Suprapubic skin (tissue), 4 donors: Measurements from ENCODE around the gene EDN3. TPM values are rescaled to one million over a fixed set of nuclear protein-coding genes. Genes with fewer than 3 reads are reported as not detected.

ENCODE experiments used
- DNase-seq, 2 donors: peaks; one replicate each; pipeline ENCODE4 v3.0.0-alpha.2; 2019; ENCODE audit warnings: low spot score in 2 of 2
- H3K27ac ChIP-seq: fragments of 200-600 bp; sonication (generic); one replicate; pipeline ENCODE4 v1.5.1; 2019
- H3K27me3 ChIP-seq: fragments of 200-600 bp; sonication (generic); one replicate; pipeline ENCODE4 v1.5.1; 2019
- H3K36me3 ChIP-seq: fragments of 200-600 bp; sonication (generic); one replicate; pipeline ENCODE4 v1.5.1; 2019
- H3K4me1 ChIP-seq: fragments of 200-600 bp; sonication (generic); one replicate; pipeline ENCODE4 v1.5.1; 2019
- H3K4me3 ChIP-seq: fragments of 200-600 bp; sonication (generic); one replicate; pipeline ENCODE4 v1.5.1; 2019; ENCODE audit warnings: mild to moderate bottlenecking
- H3K9me3 ChIP-seq: fragments of 200-600 bp; sonication (generic); one replicate; pipeline ENCODE4 v1.5.1; 2019
- EP300 ChIP-seq: sonication (generic); formaldehyde crosslinking; IDR thresholded peaks from one replicate; pipeline ENCODE4 v1.6.1; 2017; ENCODE audit warnings: antibody characterized with exemption
- POLR2A ChIP-seq, 2 donors: fragments of 450-650 bp; IDR thresholded peaks; one replicate each; pipeline ENCODE4 v1.6.1; 2017; ENCODE audit warnings: antibody characterized with exemption in 2 of 2, mild to moderate bottlenecking in 2 of 2, moderate library complexity in 2 of 2
- POLR2AphosphoS5 ChIP-seq, 3 donors: sonication (generic); formaldehyde crosslinking; IDR thresholded peaks; one replicate each; pipeline ENCODE4 v1.6.1; 2017; ENCODE audit warnings: antibody characterized with exemption in 3 of 3
- WGBS: methylation state at CpG from one replicate; pipeline ENCODE4 v1.1.5; 2018; 5-methylcytosine and 5-hydroxymethylcytosine counted together
- total RNA-seq, 4 donors: library from RNA; depleted of rRNA; stranded (reverse); fragments of >200 nt; gene quantifications; one replicate each; pipeline ENCODE4 v1.1.0, GENCODE V29; 2016
- TF ChIP-seq, protein P1 (sequence below), 2 donors: fragments of 200-600 bp in 1 of 2; fragments of 450-650 bp in 1 of 2; sonication (generic) in 1 of 2; IDR thresholded peaks; one replicate each; pipeline ENCODE4 v1.5.1; 2016 to 2019; ENCODE audit warnings: antibody characterized with exemption in 2 of 2, mild to moderate bottlenecking in 1 of 2, moderate library complexity in 1 of 2

The EDN3 gene
- total RNA-seq, 4 donors from 2014 or later, result 0.97 to 2.4 (median 1.6) TPM

DNA sequence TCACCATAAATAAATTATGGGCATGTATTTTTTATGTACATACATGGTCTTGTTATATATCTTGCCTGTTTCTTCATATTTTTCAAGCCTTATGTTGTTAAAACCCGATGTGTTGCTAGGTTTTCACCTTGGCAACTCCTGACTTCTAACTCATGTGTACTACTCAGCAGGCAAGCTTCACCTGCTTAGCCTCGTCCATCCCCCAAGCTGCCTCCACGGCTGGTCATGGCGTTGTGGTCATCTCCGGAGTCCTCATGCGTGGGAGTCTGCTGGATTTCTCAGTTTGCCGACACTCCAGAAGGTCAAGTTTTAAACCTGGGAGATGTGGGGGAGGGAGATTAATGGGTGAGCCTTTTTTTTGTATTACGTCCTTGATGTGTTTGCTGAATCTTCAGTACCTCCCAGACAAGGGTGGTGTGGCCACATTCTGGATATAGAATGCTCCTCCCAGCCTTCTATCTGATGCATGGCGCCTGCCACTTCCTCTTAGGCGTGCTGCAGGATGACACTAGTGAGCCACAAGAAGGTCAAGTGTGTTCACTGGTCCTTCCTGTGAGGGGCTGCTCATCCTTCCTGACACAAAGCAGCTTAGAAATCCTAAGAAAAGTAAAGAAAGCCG is 26.6 kb upstream of the EDN3 start:
- Histone ChIP-seq H3K36me3 (no peaks in the 10 kb centered on the region), H3K4me1 (no peaks in the 10 kb centered on the region), H3K9me3 (no peaks in the 10 kb centered on the region), H3K4me3 (no peak overlapping the region), H3K27ac (no peak overlapping the region), H3K27me3 (peaks cover 20% of the 10 kb centered on the region)
- no peak for DNase-seq
- TF ChIP-seq POLR2A (IDR thresholded peaks at IDR 0.05) (no peak), EP300 (no peak), POLR2AphosphoS5 (IDR thresholded peaks at IDR 0.05) (no peak)
- TF ChIP-seq, protein P1, sequence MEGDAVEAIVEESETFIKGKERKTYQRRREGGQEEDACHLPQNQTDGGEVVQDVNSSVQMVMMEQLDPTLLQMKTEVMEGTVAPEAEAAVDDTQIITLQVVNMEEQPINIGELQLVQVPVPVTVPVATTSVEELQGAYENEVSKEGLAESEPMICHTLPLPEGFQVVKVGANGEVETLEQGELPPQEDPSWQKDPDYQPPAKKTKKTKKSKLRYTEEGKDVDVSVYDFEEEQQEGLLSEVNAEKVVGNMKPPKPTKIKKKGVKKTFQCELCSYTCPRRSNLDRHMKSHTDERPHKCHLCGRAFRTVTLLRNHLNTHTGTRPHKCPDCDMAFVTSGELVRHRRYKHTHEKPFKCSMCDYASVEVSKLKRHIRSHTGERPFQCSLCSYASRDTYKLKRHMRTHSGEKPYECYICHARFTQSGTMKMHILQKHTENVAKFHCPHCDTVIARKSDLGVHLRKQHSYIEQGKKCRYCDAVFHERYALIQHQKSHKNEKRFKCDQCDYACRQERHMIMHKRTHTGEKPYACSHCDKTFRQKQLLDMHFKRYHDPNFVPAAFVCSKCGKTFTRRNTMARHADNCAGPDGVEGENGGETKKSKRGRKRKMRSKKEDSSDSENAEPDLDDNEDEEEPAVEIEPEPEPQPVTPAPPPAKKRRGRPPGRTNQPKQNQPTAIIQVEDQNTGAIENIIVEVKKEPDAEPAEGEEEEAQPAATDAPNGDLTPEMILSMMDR (IDR thresholded peaks at IDR 0.05), result no peak
- 79% methylated on average over 11 of the region's 11 CpGs for WGBS

DNA sequence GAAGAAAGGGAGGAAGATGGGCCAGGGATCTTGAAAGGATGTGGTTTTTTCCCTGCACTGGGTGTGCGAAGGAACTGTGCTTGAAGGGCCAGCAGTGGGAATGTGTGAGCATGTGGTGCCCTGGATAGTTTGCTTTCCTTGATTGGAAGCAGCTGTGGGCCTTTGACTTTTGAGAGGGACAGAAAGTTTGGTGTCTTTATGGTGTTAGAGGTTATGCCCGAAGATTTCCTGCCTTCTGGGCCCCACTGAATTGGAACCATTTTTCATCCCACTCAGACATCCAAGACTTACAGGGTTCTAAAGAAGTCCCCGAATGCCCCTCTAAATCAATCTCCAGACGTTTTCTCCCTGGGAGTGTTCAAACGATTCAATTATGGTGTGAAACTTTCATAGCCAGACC is 23.5 kb upstream of the EDN3 start:
- DNase-seq, result no peak

DNA sequence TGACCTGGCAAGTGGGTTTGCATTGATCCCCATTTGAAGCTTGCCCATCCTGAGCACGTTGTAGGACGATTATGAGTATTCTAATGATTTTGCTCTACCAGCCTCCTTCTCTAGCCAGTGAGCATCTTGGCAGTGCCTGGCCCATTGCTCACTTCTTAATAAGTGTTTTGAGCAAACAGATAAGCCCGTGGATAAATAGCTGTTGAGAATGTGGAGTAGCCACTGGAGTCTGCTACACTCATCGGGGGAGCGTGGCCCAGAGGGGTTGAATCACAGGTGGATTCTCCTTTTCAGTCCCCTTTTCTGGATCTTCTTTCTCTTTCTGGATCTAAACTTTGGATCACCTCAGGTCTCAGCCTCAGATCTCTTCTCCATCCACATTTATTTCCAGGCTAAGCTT is 15.9 kb upstream of the EDN3 start:
- DNase-seq, result no peak

More for the DNA sequence above, 23.5 kb upstream of the EDN3 start:
- TF ChIP-seq EP300 (no peak), POLR2A (IDR thresholded peaks at IDR 0.05) (no peak), POLR2AphosphoS5 (IDR thresholded peaks at IDR 0.05) (no peak)
- TF ChIP-seq, protein P1 (IDR thresholded peaks at IDR 0.05), result no peak
- Histone ChIP-seq H3K9me3 (no peaks in the 10 kb centered on the region), H3K4me3 (no peak overlapping the region), H3K27me3 (peaks cover 12% of the 10 kb centered on the region), H3K36me3 (no peaks in the 10 kb centered on the region), H3K4me1 (no peaks in the 10 kb centered on the region), H3K27ac (no peak overlapping the region)
- WGBS, result 45% methylated on average over 5 of the region's 5 CpGs

DNA sequence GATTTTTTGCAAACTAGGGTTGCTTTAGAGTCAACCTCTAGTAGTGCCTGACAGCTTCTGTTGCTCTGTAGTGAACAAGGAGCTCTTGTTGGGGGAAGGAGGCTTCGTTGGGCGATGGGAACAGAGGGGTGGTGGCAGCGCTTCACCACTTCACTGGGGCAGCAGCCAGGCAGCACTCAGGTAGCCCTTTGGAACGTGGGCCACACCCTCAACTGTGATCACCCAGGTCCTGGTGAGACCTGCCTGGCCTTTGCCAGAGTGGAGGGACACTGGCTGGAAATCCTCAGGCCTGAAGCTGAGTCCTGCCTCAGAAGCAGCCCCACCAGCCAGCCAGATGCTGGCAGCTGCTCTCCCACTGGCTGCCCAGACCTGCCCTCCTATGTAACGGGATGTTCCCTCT is 10.4 kb upstream of the EDN3 start:
- no peak for DNase-seq
- Histone ChIP-seq H3K27ac (no peak overlapping the region), H3K4me1 (no peaks in the 10 kb centered on the region), H3K9me3 (no peaks in the 10 kb centered on the region), H3K27me3 (peaks cover 29% of the 10 kb centered on the region), H3K36me3 (no peaks in the 10 kb centered on the region), H3K4me3 (no peak overlapping the region)
- 83% methylated on average over 5 of the region's 5 CpGs for WGBS
- TF ChIP-seq, protein P1 (IDR thresholded peaks at IDR 0.05), result no peak

More for the DNA sequence above, 15.9 kb upstream of the EDN3 start:
- H3K4me3 ChIP-seq, result no peak overlapping the region
- H3K36me3 ChIP-seq, result no peaks in the 10 kb centered on the region
- peaks cover 4% of the 10 kb centered on the region for H3K27me3 ChIP-seq
- 90% methylated on average over 5 of the region's 5 CpGs for WGBS
- no peaks in the 10 kb centered on the region for H3K4me1 ChIP-seq
- no peaks in the 10 kb centered on the region for H3K9me3 ChIP-seq
- H3K27ac ChIP-seq, result no peak overlapping the region
- TF ChIP-seq, protein P1 (IDR thresholded peaks at IDR 0.05), result no peak
- TF ChIP-seq POLR2A (IDR thresholded peaks at IDR 0.05) (no peak), EP300 (no peak), POLR2AphosphoS5 (IDR thresholded peaks at IDR 0.05) (no peak)

DNA sequence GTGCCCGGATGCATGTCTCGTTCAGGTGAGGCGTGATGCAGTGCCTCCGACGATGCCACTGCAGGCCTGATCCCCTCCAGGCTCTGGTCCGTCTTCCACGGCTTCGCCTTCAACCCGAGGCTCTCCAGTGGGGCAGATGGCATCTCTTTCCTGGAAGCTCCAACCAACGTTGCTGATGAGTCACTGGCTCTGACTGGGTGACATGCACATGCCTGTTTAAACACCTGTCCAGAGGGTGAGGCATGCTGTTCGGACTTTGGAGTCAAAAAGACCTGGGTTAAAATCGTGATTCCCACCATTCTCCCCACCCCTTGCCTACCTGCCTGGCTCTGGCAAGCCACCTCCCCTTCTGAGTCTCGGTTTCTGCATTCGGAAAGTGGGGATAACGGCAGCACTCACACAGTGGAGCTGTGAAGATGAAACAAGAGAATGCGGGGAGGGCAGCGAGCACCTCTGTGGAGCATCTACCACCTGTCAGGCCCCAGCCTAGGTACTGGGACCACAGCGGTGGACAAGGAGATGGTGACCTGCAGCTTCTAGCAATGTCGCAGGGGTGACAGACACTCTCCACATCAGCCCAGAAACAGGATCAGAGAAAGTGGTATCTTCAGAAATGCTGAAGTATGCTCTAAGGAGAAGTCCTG is 8.5 kb upstream of the EDN3 start:
- TF ChIP-seq EP300, result no peak
- TF ChIP-seq, protein P1 (IDR thresholded peaks at IDR 0.05), result no peak
- no peak for TF ChIP-seq POLR2A (IDR thresholded peaks at IDR 0.05)
- TF ChIP-seq POLR2AphosphoS5 (IDR thresholded peaks at IDR 0.05), result no peak
- no peaks in the 10 kb centered on the region for H3K4me1 ChIP-seq
- H3K27ac ChIP-seq, result no peak overlapping the region
- no peaks in the 10 kb centered on the region for H3K9me3 ChIP-seq
- peaks cover 42% of the 10 kb centered on the region for H3K27me3 ChIP-seq
- H3K4me3 ChIP-seq, result no peak overlapping the region
- no peaks in the 10 kb centered on the region for H3K36me3 ChIP-seq
- 80% methylated on average over 19 of the region's 19 CpGs for WGBS
- no peak for DNase-seq
